OCI-LY7 (cell line): ENCODE data around the gene ADCY7.

Experiments used
- CTCF ChIP-seq: fragments of 200-600 bp; sonication (generic); conservative IDR thresholded peaks from 2 replicates; pipeline ENCODE4 v1.5.1; 2014; ENCODE audit warnings: mild to moderate bottlenecking, antibody characterized with exemption, low read length, moderate library complexity, mixed read lengths
- EZH2phosphoT487 ChIP-seq: fragments of 200-600 bp; sonication (generic); IDR thresholded peaks from 2 replicates; pipeline ENCODE4 v1.6.1; 2018; ENCODE audit warnings: low read depth, borderline replicate concordance, mild to moderate bottlenecking, mixed run types, antibody characterized with exemption, low read length, moderate library complexity, mixed read lengths

- TF ChIP-seq CTCF (no peak), EZH2phosphoT487 (no peak)
These were observed 17.5 kb upstream of the ADCY7 start for GRCh38 chr16:50248845-50249244.
